NT2/D1 (cell line): ENCODE measurements around the gene DMD.

ENCODE experiments used
- DNase-seq: peaks from one replicate; pipeline ENCODE4 v3.0.0-alpha.2; 2011; ENCODE audit warnings: low read depth, low spot score
- H3K27me3 ChIP-seq: 2 replicates; pipeline ENCODE4 v1.6.0; 2011; ENCODE audit warnings: mild to moderate bottlenecking; ENCODE audit not compliant: insufficient read length, insufficient read depth
- H3K36me3 ChIP-seq: 2 replicates; pipeline ENCODE4 v1.6.1; 2011; ENCODE audit warnings: mild to moderate bottlenecking, low read length, mixed read lengths; ENCODE audit not compliant: insufficient read depth, insufficient read length
- H3K4me1 ChIP-seq: 2 replicates; pipeline ENCODE4 v1.5.1; 2011; ENCODE audit not compliant: insufficient read depth, insufficient read length
- H3K4me3 ChIP-seq: 2 replicates; pipeline ENCODE4 v1.5.1; 2011; ENCODE audit warnings: low read depth; ENCODE audit not compliant: insufficient read length
- H3K9ac ChIP-seq: 2 replicates; pipeline ENCODE4 v1.6.0; 2011; ENCODE audit warnings: low read depth; ENCODE audit not compliant: insufficient read length
- H3K9me3 ChIP-seq: 2 replicates; pipeline ENCODE4 v1.5.1; 2011; ENCODE audit warnings: mild to moderate bottlenecking, low read length; ENCODE audit not compliant: insufficient read depth
- SUZ12 ChIP-seq: IDR thresholded peaks from 2 replicates; pipeline ENCODE4 v1.6.1; 2011; ENCODE audit not compliant: insufficient read length, insufficient read depth; ENCODE audit errors: extremely low read depth
- YY1 ChIP-seq: IDR thresholded peaks from 2 replicates; pipeline ENCODE4 v1.6.1; 2011; ENCODE audit not compliant: insufficient read length, insufficient read depth
- ZNF274 ChIP-seq: IDR thresholded peaks from 2 replicates; pipeline ENCODE4 v1.6.1; 2011; ENCODE audit warnings: mild to moderate bottlenecking, low read depth, low read length

DMD gene

GRCh38 chrX:31808357-31808756 is 1403.0 kb downstream of the DMD start:
- DNase-seq, result no peak
- H3K27me3 ChIP-seq, result no peaks in the 10 kb centered on the region
- H3K9me3 ChIP-seq, result no peaks in the 10 kb centered on the region
- TF ChIP-seq ZNF274, result no peak
- no peak for TF ChIP-seq YY1
- no peak for TF ChIP-seq SUZ12
- H3K9ac ChIP-seq, result no peak overlapping the region
- H3K4me1 ChIP-seq, result no peaks in the 10 kb centered on the region
- H3K36me3 ChIP-seq, result no peaks in the 10 kb centered on the region
- H3K4me3 ChIP-seq, result no peak overlapping the region

GRCh38 chrX:31807165-31807564 is 1404.2 kb downstream of the DMD start:
- DNase-seq, result no peak
- H3K4me1 ChIP-seq, result no peaks in the 10 kb centered on the region
- H3K9me3 ChIP-seq, result no peaks in the 10 kb centered on the region
- H3K27me3 ChIP-seq, result no peaks in the 10 kb centered on the region
- no peaks in the 10 kb centered on the region for H3K36me3 ChIP-seq
- no peak overlapping the region for H3K9ac ChIP-seq
- H3K4me3 ChIP-seq, result no peak overlapping the region
- TF ChIP-seq ZNF274, result no peak
- TF ChIP-seq SUZ12, result no peak
- TF ChIP-seq YY1, result no peak

- Histone ChIP-seq H3K27me3 (no peaks in the 10 kb centered on the region), H3K9ac (no peak overlapping the region), H3K36me3 (no peaks in the 10 kb centered on the region), H3K9me3 (no peaks in the 10 kb centered on the region), H3K4me1 (no peaks in the 10 kb centered on the region), H3K4me3 (no peak overlapping the region)
- TF ChIP-seq YY1, result no peak
- no peak for TF ChIP-seq ZNF274
- no peak for TF ChIP-seq SUZ12
- no peak for DNase-seq
Measured at GRCh38 chrX:31805781-31806180, 1405.6 kb downstream of the DMD start.

- no peak for DNase-seq
- H3K27me3 ChIP-seq, result no peaks in the 10 kb centered on the region
- H3K36me3 ChIP-seq, result no peaks in the 10 kb centered on the region
- no peaks in the 10 kb centered on the region for H3K9me3 ChIP-seq
- no peak overlapping the region for H3K4me3 ChIP-seq
- no peaks in the 10 kb centered on the region for H3K4me1 ChIP-seq
- no peak overlapping the region for H3K9ac ChIP-seq
- no peak for TF ChIP-seq SUZ12
- TF ChIP-seq ZNF274, result no peak
- no peak for TF ChIP-seq YY1
Measured at GRCh38 chrX:31800219-31800618, 1411.1 kb downstream of the DMD start.

GRCh38 chrX:31796624-31797023 is 1414.7 kb downstream of the DMD start:
- no peak overlapping the region for H3K4me3 ChIP-seq
- H3K4me1 ChIP-seq, result no peaks in the 10 kb centered on the region
- DNase-seq, result no peak
- no peaks in the 10 kb centered on the region for H3K27me3 ChIP-seq
- H3K9ac ChIP-seq, result no peak overlapping the region
- no peaks in the 10 kb centered on the region for H3K36me3 ChIP-seq
- TF ChIP-seq YY1 (no peak), ZNF274 (no peak), SUZ12 (no peak)
- H3K9me3 ChIP-seq, result peaks cover 4% of the 10 kb centered on the region; the same call in 1 of the 2 replicates

GRCh38 chrX:31747411-31747810 is 1463.9 kb downstream of the DMD start:
- Histone ChIP-seq H3K36me3 (no peaks in the 10 kb centered on the region), H3K27me3 (no peaks in the 10 kb centered on the region), H3K4me3 (no peak overlapping the region), H3K4me1 (no peaks in the 10 kb centered on the region), H3K9ac (no peak overlapping the region), H3K9me3 (no peaks in the 10 kb centered on the region)
- no peak for DNase-seq
- TF ChIP-seq YY1 (no peak), ZNF274 (no peak), SUZ12 (no peak)

GRCh38 chrX:31743004-31743403 is 1468.3 kb downstream of the DMD start:
- TF ChIP-seq YY1 (no peak), SUZ12 (no peak)
- Histone ChIP-seq H3K4me1 (no peaks in the 10 kb centered on the region), H3K36me3 (no peaks in the 10 kb centered on the region), H3K9me3 (no peaks in the 10 kb centered on the region), H3K4me3 (no peak overlapping the region), H3K27me3 (no peaks in the 10 kb centered on the region), H3K9ac (no peak overlapping the region)
- no peak for DNase-seq

GRCh38 chrX:31717474-31717873 is 1493.9 kb downstream of the DMD start:
- H3K4me1 ChIP-seq, result no peaks in the 10 kb centered on the region
- TF ChIP-seq SUZ12 (no peak), YY1 (no peak), ZNF274 (no peak)
- DNase-seq, result no peak
- H3K4me3 ChIP-seq, result no peak overlapping the region
- no peak overlapping the region for H3K9ac ChIP-seq
- no peaks in the 10 kb centered on the region for H3K36me3 ChIP-seq
- H3K27me3 ChIP-seq, result no peaks in the 10 kb centered on the region
- no peaks in the 10 kb centered on the region for H3K9me3 ChIP-seq
